ENCODE results near the gene CASTOR1. TPM values are rescaled to one million over a fixed set of nuclear protein-coding genes. Genes with fewer than 3 reads are reported as not detected.

CASTOR1 gene
- total RNA-seq, 1 donor from 2014 or later, result 55.9 TPM

DNA sequence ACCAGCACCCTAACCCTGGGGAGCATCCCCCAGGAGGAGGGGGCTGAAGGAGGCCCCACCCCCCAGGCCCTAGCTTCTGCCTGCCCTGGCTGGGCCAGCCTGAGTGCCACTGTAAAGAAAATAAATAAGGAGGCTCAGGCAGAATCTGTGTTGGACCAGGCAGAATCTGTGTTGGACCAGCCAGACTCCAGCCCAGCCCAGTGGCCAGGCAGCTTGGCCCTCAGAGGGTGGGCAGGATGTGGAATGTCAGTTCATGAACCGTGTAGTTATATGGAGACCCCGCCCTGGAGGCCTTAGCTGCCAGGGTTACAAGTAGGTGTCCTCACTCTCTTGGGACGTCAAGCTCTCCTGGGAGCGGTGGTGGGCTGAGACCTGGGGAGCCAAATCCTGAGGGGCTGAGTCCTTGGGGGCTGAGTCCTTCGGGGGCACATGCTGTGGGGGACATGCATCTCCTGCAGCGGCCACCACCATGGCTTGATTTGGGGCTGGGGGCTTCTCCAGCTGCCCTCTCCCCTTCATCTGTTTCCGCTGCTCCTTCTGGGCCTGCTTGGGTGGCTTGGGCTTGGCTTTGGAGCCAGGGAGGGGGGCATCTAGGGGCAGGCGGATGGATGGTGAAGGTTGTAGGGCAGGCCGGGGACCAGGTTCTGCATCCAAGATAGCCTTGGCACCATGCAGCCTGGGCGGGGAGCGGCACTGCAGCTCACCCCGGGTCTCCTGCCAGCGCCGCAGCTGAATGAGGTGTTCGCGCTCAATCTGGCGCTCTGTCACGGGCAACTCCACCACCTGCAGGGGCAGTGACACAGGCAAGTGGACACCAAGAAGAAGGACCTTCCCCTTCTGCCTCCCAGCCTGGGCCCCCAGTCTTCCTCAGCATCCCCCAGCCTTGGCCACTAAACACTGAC is 3.0 kb upstream of the CASTOR1 start:
- DNase-seq (ENCODE audit: low spot score in 2 of 2), result no peak
- no peaks in the 10 kb centered on the region for H3K9me3 ChIP-seq
- no peaks in the 10 kb centered on the region for H3K27me3 ChIP-seq
- H3K27ac ChIP-seq, result peak overlapping the region; percentile 94 to 96
- peaks cover 58% of the 10 kb centered on the region in 2 donors for H3K36me3 ChIP-seq
- intact Hi-C loops (cut with DNase I), result no loop called here
- no peak overlapping the region for H3K4me3 ChIP-seq
- TF ChIP-seq, protein P1, sequence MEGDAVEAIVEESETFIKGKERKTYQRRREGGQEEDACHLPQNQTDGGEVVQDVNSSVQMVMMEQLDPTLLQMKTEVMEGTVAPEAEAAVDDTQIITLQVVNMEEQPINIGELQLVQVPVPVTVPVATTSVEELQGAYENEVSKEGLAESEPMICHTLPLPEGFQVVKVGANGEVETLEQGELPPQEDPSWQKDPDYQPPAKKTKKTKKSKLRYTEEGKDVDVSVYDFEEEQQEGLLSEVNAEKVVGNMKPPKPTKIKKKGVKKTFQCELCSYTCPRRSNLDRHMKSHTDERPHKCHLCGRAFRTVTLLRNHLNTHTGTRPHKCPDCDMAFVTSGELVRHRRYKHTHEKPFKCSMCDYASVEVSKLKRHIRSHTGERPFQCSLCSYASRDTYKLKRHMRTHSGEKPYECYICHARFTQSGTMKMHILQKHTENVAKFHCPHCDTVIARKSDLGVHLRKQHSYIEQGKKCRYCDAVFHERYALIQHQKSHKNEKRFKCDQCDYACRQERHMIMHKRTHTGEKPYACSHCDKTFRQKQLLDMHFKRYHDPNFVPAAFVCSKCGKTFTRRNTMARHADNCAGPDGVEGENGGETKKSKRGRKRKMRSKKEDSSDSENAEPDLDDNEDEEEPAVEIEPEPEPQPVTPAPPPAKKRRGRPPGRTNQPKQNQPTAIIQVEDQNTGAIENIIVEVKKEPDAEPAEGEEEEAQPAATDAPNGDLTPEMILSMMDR (IDR thresholded peaks at IDR 0.05), result no peak
- H3K4me1 ChIP-seq, result peaks cover 19 to 30% of the 10 kb centered on the region in 2 donors

DNA sequence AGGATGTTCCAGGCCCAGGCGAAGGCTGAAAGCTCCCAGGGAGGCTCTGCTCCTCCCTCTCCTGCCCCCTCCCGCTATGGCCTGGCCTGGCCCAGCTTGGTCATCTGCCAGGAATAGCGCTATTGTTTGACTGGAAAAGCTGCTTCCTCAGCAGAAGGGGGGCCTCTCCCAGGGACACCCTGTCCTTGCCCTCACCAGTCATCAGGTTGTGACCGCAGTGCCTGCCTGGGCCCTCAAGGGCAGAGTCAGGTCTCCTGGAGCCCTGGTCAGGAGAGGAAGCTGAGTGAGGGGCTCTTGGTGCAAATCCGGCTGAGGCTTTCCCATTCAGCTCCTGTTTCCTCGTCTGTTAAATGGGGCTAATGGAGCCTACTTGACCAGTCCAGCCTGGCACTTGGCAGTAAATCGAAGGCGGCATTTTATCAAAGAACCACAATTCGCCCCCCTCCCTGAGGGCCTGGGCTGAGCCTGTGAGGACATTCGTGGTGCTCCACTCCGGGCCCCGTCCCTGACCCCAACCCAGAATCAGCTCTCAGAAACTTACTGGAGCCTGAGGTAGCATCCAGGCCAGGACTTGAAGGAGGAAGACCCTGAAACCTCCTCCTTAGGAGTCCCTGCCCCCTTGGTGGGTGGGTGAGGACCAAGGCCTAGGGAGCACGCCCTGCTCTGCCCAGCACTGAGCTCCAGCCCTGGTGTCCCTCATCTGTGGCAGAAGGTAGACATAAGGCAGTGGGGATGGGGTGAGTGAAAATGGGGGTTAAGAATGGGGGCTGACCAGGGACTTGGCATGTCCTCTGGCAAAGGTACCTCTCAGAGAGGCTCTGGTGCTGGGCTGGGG is 2.0 kb upstream of the CASTOR1 start:
- intact Hi-C loops (cut with DNase I), result loop anchor here (2.0 kb wide), 1 partner anchor 20 kb away; no protein-coding TSS in a partner anchor
- H3K36me3 ChIP-seq, result peaks cover 53 to 56% of the 10 kb centered on the region in 2 donors
- TF ChIP-seq, protein P1 (IDR thresholded peaks at IDR 0.05), result no peak
- H3K27me3 ChIP-seq, result no peaks in the 10 kb centered on the region
- peaks cover 19 to 33% of the 10 kb centered on the region in 2 donors for H3K4me1 ChIP-seq
- no peaks in the 10 kb centered on the region for H3K9me3 ChIP-seq
- DNase-seq (ENCODE audit: low spot score in 2 of 2), result peak; percentile 81 to 96
- H3K4me3 ChIP-seq, result peak overlapping the region in 1 of 2 donors; percentile 94
- H3K27ac ChIP-seq, result peak overlapping the region; percentile 94 to 96

DNA sequence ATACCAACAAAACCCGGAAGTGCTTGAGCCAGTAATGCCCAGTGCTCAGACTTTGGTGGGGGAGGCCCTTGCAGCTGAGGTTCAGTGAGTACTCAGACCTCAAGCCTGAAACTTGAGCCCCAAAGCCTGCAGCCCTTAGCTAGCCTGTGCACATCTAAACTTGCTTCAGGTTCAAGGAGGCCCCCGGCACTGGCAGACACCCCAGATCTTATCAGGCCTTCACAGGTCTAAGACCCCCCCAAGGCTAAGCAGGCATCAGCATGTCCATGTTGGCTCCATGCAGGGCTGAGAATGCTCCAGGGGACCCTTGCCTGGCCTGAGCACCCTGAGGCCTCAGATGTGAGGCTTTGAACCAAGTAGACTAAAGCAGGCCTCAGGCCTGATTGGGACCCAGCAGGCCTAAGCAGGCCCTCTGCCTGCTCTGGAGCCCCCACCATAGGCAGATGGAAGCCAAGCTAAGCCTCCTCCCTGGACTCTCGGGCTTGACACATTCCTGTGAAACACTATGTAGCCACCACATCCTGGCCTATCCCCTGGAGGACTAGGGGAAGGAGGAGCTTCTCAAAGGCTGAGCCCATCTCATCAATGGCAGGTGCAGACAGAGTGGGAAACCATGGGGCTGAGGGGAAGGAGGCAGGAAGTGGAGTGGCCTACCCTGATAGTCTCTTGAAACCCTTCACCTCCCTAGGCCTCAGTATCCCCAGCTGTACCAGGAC is 1.2 kb upstream of the CASTOR1 start:
- H3K4me1 ChIP-seq, result peaks cover 19 to 33% of the 10 kb centered on the region in 2 donors
- intact Hi-C loops (cut with DNase I), result loop anchor here (2.0 kb wide), 1 partner anchor 20 kb away; no protein-coding TSS in a partner anchor
- TF ChIP-seq, protein P1 (IDR thresholded peaks at IDR 0.05), result no peak
- H3K27me3 ChIP-seq, result no peaks in the 10 kb centered on the region
- peak overlapping the region; percentile 47 to 94 for H3K4me3 ChIP-seq
- no peak for DNase-seq (ENCODE audit: low spot score in 2 of 2)
- H3K36me3 ChIP-seq, result peaks cover 50 to 53% of the 10 kb centered on the region in 2 donors
- no peaks in the 10 kb centered on the region for H3K9me3 ChIP-seq
- peak overlapping the region; percentile 94 to 96 for H3K27ac ChIP-seq

DNA sequence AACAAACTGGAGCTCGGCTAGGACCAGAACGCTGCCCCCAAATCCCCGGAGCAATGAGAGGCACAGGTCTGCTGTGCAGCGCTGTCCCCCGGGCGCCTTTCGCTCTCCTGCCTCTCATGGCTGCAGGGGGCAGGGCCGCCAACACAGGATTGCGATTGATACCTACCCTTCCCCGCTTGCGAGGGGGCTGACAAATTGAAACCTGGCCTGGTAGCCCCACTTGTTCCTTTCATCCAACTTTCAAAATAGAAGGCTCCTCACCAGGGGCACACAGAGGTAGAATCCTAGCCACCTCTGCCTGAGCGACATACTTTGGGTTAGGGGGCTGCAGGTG is 642 bp upstream of the CASTOR1 start:
- intact Hi-C loops (cut with DNase I), result loop anchor here (1.0 to 5.0 kb wide), 3 partner anchors 21 to 66 kb away; partner anchors contain the start of gene SF3A1
- DNase-seq (ENCODE audit: low spot score in 2 of 2), result no peak
- peaks cover 19 to 33% of the 10 kb centered on the region in 2 donors for H3K4me1 ChIP-seq
- peak overlapping the region; percentile 94 to 96 for H3K27ac ChIP-seq
- H3K9me3 ChIP-seq, result no peaks in the 10 kb centered on the region
- peak overlapping the region; percentile 47 to 94 for H3K4me3 ChIP-seq
- no peaks in the 10 kb centered on the region for H3K27me3 ChIP-seq
- TF ChIP-seq, protein P1 (IDR thresholded peaks at IDR 0.05), result no peak
- H3K36me3 ChIP-seq, result peaks cover 52 to 53% of the 10 kb centered on the region in 2 donors
